Naive thymus-derived CD4-positive, alpha-beta T cell (primary cell): ENCODE data around the gene SLC9A4. TPM values are rescaled to one million over a fixed set of nuclear protein-coding genes. Genes with fewer than 3 reads are reported as not detected.

Source experiments
- ATAC-seq: fragments of 150-1000 bp; cut with Tn5 transposase; 2 replicates; pipeline ENCODE4 v1.10.0; 2021; ENCODE audit warnings: mild to moderate bottlenecking, moderate library complexity
- CTCF ChIA-PET: fragments of 350-600 bp; sonication (Branson Sonifier 250); formaldehyde crosslinking; loops from one replicate; lab custom pipeline; 2021; ENCODE audit warnings: antibody characterized with exemption; lab: Charles Lee
- POLR2A ChIA-PET: fragments of 350-600 bp; sonication (Branson Sonifier 250); formaldehyde crosslinking; loops from one replicate; lab custom pipeline; 2021; ENCODE audit warnings: antibody characterized with exemption, inconsistent platforms; lab: Charles Lee
- DNase-seq, 9 donors: peaks; one replicate each; pipeline versions ENCODE4 v3.0.0 to v3.0.0-alpha.2; 2020 to 2022; ENCODE audit warnings: mixed read lengths in 1 of 9
- H3K27ac ChIP-seq: one replicate; pipeline ENCODE4 v1.7.0; 2013; ENCODE audit warnings: mild to moderate bottlenecking, low read depth, low read length, moderate library complexity
- H3K27me3 ChIP-seq, 2 donors: one replicate each; pipeline ENCODE4 v1.7.0; 2013; ENCODE audit warnings: low read length in 2 of 2, mild to moderate bottlenecking in 2 of 2, moderate library complexity in 2 of 2; ENCODE audit not compliant: control insufficient read depth in 2 of 2, insufficient read depth in 2 of 2
- H3K36me3 ChIP-seq, 3 experiments: 1 replicate in 2 of 3; 2 replicates in 1 of 3; pipeline ENCODE4 v1.7.0; 2013; ENCODE audit warnings: low read length in 3 of 3, mild to moderate bottlenecking in 3 of 3, moderate library complexity in 1 of 3; ENCODE audit not compliant: insufficient read depth in 3 of 3, control insufficient read depth in 2 of 3
- H3K4me1 ChIP-seq, 2 donors: one replicate each; pipeline ENCODE4 v1.7.0; 2013; ENCODE audit warnings: low read length in 2 of 2, mild to moderate bottlenecking in 2 of 2, moderate library complexity in 1 of 2; ENCODE audit not compliant: control insufficient read depth in 2 of 2, insufficient read depth in 2 of 2
- H3K4me3 ChIP-seq: 2 replicates; pipeline ENCODE4 v1.7.0; 2013; ENCODE audit warnings: mild to moderate bottlenecking, low read length
- H3K9me3 ChIP-seq, 3 experiments: 1 replicate in 2 of 3; 2 replicates in 1 of 3; pipeline ENCODE4 v1.7.0; 2013; ENCODE audit warnings: low read length in 3 of 3; ENCODE audit not compliant: control insufficient read depth in 2 of 3
- H3K27ac Mint-ChIP-seq, 9 donors: one replicate each; pipeline ENCODE4 v1.8.0; 2020 to 2022; ENCODE audit warnings: mixed read lengths in 9 of 9, mild to moderate bottlenecking in 8 of 9, moderate library complexity in 5 of 9, inconsistent platforms in 2 of 9
- H3K27me3 Mint-ChIP-seq, 5 donors: one replicate each; pipeline ENCODE4 v1.8.0; 2021 to 2022; ENCODE audit warnings: mixed read lengths in 5 of 5, mild to moderate bottlenecking in 1 of 5
- H3K36me3 Mint-ChIP-seq, 5 donors: one replicate each; pipeline ENCODE4 v1.8.0; 2020 to 2022; ENCODE audit warnings: mixed read lengths in 5 of 5, mild to moderate bottlenecking in 3 of 5, inconsistent platforms in 1 of 5
- H3K4me1 Mint-ChIP-seq, 7 donors: one replicate each; pipeline ENCODE4 v1.8.0; 2020 to 2022; ENCODE audit warnings: mixed read lengths in 7 of 7, mild to moderate bottlenecking in 3 of 7, inconsistent platforms in 1 of 7
- H3K4me3 Mint-ChIP-seq, 10 donors: one replicate each; pipeline ENCODE4 v1.8.0; 2020 to 2022; ENCODE audit warnings: mild to moderate bottlenecking in 10 of 10, mixed read lengths in 10 of 10, moderate library complexity in 6 of 10, inconsistent platforms in 2 of 10
- H3K9me3 Mint-ChIP-seq, 11 donors: one replicate each; pipeline ENCODE4 v1.8.0; 2020 to 2022; ENCODE audit warnings: mixed read lengths in 11 of 11, mild to moderate bottlenecking in 4 of 11, inconsistent platforms in 1 of 11, moderate library complexity in 1 of 11
- intact Hi-C, 2 donors: fragments of 100-400 bp; cut with micrococcal nuclease; formaldehyde crosslinking; loops; one replicate each; pipeline ENCODE4 v1.15.1; 2023
- polyA plus RNA-seq, 2 donors: library from polyadenylated mRNA; unstranded; fragments of 300-500 nt; fragmentation: Illumina TruSeq; gene quantifications; one replicate each; pipeline ENCODE4 v1.2.3, GENCODE V29; 2021
- total RNA-seq, 6 experiments: library from RNA in 5 of 6; stranded (reverse) in 5 of 6; gene quantifications; 1 replicate in 5 of 6; 2 replicates in 1 of 6; pipeline ENCODE4 v1.2.3 and lab custom pipeline; 2021 to 2026

Gene SLC9A4
- total and polyA plus RNA-seq, 7 experiments from 2014 or later = 0.05 to 0.15 (median 0.08) TPM; not detected in 2

DNA sequence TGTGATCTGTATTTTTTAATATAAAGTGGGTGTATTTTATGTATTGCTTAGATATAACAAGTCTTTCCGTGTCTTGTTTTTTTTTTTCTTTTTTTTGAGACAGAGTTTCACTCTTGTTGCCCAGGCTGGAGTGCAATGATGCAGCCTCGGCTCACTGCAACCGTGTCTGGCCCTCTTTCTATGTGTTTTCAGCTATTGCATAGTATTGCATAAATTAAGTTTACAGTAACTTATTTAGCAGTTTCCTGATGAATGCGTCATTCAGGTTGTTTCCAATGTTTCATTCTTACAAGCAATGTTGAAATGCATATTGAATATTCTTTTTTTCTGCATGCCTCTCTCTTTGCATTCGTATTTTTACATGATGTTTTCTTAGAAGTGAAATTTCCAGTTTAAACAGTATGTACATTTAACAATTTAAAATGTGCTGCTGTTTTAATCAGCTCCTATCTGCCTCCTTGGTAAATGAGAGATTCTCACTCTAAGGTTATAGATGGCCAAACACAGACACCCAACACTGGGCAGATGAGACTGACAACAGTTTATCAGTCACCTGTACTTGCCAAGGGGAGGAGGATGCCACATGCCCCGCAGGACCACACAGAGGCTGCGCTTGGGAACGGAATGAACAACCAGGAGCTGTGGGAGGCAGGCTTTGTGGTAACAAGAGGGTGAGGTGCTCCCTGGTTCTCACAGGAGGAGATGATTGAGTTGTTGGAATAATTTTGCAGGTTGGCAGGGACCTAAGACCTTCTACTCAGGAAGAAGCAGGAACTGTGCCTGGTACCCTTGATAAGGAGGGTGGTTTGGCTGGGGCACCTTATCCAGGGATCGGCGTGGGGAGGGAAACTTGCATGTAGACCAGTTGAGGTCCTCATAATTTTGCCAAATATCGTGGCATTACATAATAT lies 7.5 kb downstream of the SLC9A4 start:
- ATAC-seq = no peak
- Mint-ChIP-seq H3K4me1 (no peaks in the 10 kb centered on the region), H3K27ac (no peak overlapping the region), H3K9me3 (no peaks in the 10 kb centered on the region), H3K27me3 (peaks cover 8 to 26% (median 15%) of the 10 kb centered on the region in 5 donors), H3K4me3 (no peak overlapping the region), H3K36me3 (no peaks in the 10 kb centered on the region)
- intact Hi-C loops = no loop called here
- DNase-seq = no peak
- Histone ChIP-seq H3K4me1 (no peaks in the 10 kb centered on the region), H3K27me3 (no peaks in the 10 kb centered on the region), H3K36me3 (no peaks in the 10 kb centered on the region), H3K4me3 (no peak overlapping the region), H3K9me3 (no peaks in the 10 kb centered on the region), H3K27ac (no peak overlapping the region)
- POLR2A ChIA-PET = no interaction called here
- CTCF ChIA-PET = interaction anchor here (0.7 kb wide), 1 partner anchor 82 kb away, joined by 3 read pairs; no protein-coding TSS in a partner anchor

DNA sequence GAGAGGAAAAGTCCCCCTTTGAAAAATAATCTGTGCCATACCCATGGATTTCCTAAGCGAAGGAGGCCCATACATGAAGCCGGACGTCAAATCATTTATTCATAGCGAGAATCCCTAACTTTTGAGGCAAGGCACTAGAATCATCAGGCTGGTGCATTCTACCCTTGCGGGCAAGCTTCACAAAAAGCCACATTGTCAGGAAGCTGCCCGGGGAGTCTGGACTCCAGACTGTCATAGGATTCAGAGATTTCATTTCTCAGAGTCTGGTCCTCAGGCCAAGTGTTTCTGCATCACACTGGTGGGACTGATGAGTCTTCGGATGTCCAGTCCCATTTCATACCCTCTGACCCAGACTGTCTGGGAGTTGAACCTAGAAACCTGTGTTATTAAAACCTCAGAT lies 8.9 kb downstream of the SLC9A4 start:
- Histone ChIP-seq H3K27ac (no peak overlapping the region), H3K9me3 (no peaks in the 10 kb centered on the region), H3K27me3 (no peaks in the 10 kb centered on the region), H3K4me3 (no peak overlapping the region), H3K36me3 (no peaks in the 10 kb centered on the region), H3K4me1 (no peaks in the 10 kb centered on the region)
- Mint-ChIP-seq H3K27me3 (peaks cover 5 to 26% (median 23%) of the 10 kb centered on the region in 5 donors), H3K4me3 (no peak overlapping the region), H3K9me3 (no peaks in the 10 kb centered on the region), H3K4me1 (no peaks in the 10 kb centered on the region), H3K36me3 (no peaks in the 10 kb centered on the region), H3K27ac (no peak overlapping the region)
- no peak for DNase-seq
- ATAC-seq = no peak
- CTCF ChIA-PET = no interaction called here
- POLR2A ChIA-PET = no interaction called here
- intact Hi-C loops = no loop called here

DNA sequence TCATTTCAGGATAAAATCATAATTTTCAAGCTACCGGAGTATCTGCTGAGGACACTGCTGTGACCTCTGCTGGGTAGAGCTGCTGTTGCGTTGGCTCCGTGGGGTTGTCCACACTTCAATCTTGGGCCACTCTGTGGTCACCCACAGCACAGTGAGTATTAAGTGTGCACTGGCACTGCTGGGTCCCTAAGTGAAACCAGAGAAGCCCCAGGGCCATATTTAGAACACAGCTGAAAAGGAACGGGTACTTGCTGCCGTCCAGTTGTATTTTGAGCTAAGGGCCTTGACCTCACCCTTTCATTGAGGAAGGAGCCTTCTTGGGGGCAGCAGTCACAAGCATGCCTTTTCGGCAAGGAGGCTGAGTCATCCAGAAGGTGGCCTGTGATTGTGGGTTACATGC lies 10.1 kb downstream of the SLC9A4 start:
- Histone ChIP-seq H3K27me3 (no peaks in the 10 kb centered on the region), H3K27ac (no peak overlapping the region), H3K9me3 (no peaks in the 10 kb centered on the region), H3K36me3 (no peaks in the 10 kb centered on the region), H3K4me1 (no peaks in the 10 kb centered on the region), H3K4me3 (no peak overlapping the region)
- H3K36me3 Mint-ChIP-seq = no peaks in the 10 kb centered on the region
- ChIA-PET CTCF (interaction anchor here (0.5 to 1.0 kb wide), 2 partner anchors 10 to 11 kb away, joined by 3 to 4 read pairs; partner anchors contain the start of gene SLC9A4), POLR2A (no interaction called here)
- H3K27me3 Mint-ChIP-seq = peaks cover 13 to 33% (median 27%) of the 10 kb centered on the region in 5 donors
- H3K27ac Mint-ChIP-seq = no peak overlapping the region
- DNase-seq (no peak), ATAC-seq (no peak)
- H3K4me3 Mint-ChIP-seq = no peak overlapping the region
- intact Hi-C loops = no loop called here
- no peaks in the 10 kb centered on the region for H3K9me3 Mint-ChIP-seq
- peaks cover 0 to 5% (median 0%) of the 10 kb centered on the region in 7 donors for H3K4me1 Mint-ChIP-seq

DNA sequence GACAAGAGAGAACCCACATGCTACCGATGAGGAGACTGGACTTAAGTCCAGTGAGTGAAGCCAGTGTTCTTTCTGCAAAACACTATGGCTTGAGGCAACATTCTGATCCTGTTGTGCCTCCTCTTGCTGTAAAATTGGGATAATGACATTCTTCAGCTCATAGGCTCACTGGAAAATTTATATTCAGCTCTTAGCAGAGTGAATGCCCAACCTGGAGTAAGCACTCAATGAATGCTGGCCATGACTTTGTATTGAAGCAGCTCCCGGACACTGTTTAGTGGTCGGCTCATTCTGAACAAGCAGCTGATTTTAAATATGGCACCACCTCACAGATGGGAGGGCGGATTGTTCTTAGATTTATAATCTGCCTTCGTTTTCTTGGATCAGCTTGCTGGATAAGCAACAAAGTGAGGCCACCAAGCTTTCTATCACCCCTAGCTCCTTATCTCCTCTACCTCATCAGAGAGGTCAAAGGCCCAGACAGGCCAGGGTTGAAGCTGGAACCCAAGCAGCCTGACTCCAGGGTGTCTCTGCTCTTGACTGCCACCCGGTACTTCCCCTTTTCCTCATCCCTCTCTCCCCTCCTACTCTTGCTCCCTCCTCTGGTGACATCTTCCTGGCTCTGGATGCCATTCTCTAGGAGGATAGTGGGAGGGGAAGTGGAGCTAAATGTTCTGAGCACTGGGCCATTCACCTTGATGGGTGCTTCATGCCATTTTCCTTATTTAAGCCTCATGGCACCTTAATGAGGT lies 11.5 kb downstream of the SLC9A4 start:
- Mint-ChIP-seq H3K4me1 (peaks cover 0 to 6% (median 0%) of the 10 kb centered on the region in 7 donors), H3K36me3 (no peaks in the 10 kb centered on the region), H3K4me3 (no peak overlapping the region), H3K9me3 (no peaks in the 10 kb centered on the region), H3K27ac (no peak overlapping the region), H3K27me3 (peaks cover 13 to 30% (median 28%) of the 10 kb centered on the region in 5 donors)
- ATAC-seq = no peak
- Histone ChIP-seq H3K9me3 (no peaks in the 10 kb centered on the region), H3K4me3 (no peak overlapping the region), H3K36me3 (no peaks in the 10 kb centered on the region), H3K4me1 (no peaks in the 10 kb centered on the region), H3K27ac (no peak overlapping the region), H3K27me3 (no peaks in the 10 kb centered on the region)
- ChIA-PET CTCF (no interaction called here), POLR2A (no interaction called here)
- intact Hi-C loops = no loop called here
- no peak for DNase-seq

DNA sequence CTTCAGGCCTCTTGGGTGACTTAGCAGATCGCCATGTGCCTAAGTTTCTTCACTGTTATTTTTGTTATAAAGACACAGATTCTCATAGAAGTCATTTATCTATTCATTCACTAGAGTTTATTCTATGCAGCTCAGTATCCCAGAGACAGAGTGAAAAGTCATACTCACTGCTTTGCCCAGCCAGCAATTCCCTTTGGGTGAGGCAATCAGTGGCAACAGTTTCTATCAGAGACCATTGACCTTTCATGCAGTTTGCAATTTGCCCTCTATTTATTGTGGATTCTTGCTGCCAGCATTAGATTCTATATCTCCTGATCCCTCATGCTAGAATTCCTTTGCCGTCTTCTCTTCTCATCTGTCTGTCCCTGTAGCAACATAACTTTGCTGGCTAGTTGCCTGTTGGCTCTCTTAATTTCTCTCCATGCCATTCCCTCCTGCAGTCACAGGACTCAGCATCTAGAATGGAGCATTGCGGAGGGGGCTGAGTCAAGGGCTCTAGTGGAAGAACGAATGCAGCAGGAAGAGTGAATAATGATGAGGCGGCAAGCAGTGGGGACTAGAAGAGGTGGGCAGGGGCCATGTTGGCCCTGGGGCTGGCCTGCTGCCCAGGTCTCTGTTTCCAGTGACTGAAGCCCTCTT lies 12.2 kb downstream of the SLC9A4 start:
- Mint-ChIP-seq H3K4me3 (no peak overlapping the region), H3K27ac (no peak overlapping the region), H3K36me3 (no peaks in the 10 kb centered on the region), H3K27me3 (peaks cover 13 to 34% (median 29%) of the 10 kb centered on the region in 5 donors), H3K4me1 (peaks cover 0 to 11% (median 0%) of the 10 kb centered on the region in 7 donors), H3K9me3 (no peaks in the 10 kb centered on the region)
- ATAC-seq = no peak
- POLR2A ChIA-PET = no interaction called here
- CTCF ChIA-PET = no interaction called here
- no peaks in the 10 kb centered on the region for H3K36me3 ChIP-seq
- H3K4me3 ChIP-seq = no peak overlapping the region
- H3K27ac ChIP-seq = no peak overlapping the region
- no peak for DNase-seq
- intact Hi-C loops = no loop called here
- no peaks in the 10 kb centered on the region for H3K4me1 ChIP-seq
- no peaks in the 10 kb centered on the region for H3K27me3 ChIP-seq
- no peaks in the 10 kb centered on the region for H3K9me3 ChIP-seq

DNA sequence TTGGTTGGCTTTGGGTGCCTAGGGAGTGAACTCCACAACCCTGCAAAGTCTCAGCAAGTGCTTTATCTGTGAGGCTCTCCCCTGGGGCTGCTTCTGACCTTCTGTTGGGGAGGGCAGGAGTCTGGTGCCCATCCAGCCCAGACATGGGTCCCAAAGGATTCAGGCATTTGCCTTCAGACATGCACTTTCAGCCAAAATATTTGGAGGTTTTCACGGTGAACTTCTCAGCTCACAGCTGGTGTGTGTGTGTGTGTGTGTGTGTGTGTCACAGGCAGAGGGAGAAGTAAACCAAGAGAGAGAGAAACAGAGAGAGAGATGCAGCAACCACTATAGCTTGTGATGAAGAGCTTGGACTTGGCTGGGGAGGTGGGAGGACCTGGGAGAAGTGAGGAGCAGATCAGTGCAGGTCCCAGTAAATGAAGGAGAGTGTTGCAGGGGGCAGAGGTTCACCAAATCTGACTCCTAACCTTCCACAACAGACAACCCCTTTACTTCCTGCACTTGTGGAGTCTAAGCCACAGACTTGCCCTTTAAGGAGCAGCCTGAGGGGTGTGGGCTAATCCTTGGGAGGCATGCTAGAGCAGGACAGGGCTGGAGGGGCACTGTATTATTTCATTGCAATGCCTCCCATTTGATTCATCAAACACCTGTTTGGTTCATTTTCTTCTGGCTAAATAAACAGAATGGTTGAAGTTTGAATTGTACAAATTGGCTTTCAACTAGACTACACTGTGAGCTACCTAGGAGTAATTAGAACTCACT lies 14.1 kb downstream of the SLC9A4 start:
- Histone ChIP-seq H3K4me1 (no peaks in the 10 kb centered on the region), H3K36me3 (no peaks in the 10 kb centered on the region), H3K27me3 (no peaks in the 10 kb centered on the region), H3K9me3 (no peaks in the 10 kb centered on the region), H3K4me3 (no peak overlapping the region), H3K27ac (no peak overlapping the region)
- intact Hi-C loops = no loop called here
- peaks cover 13 to 34% (median 28%) of the 10 kb centered on the region in 5 donors for H3K27me3 Mint-ChIP-seq
- ChIA-PET POLR2A (no interaction called here), CTCF (no interaction called here)
- peaks cover 0 to 4% (median 0%) of the 10 kb centered on the region in 5 donors for H3K36me3 Mint-ChIP-seq
- no peak overlapping the region for H3K27ac Mint-ChIP-seq
- peaks cover 0 to 2% (median 0%) of the 10 kb centered on the region in 11 donors for H3K9me3 Mint-ChIP-seq
- DNase-seq (no peak), ATAC-seq (no peak)
- no peak overlapping the region for H3K4me3 Mint-ChIP-seq
- H3K4me1 Mint-ChIP-seq = peaks cover 0 to 11% (median 0%) of the 10 kb centered on the region in 7 donors
